MM.1S (cell line): ENCODE data around the gene PLXDC2.

Experiments
- EZH2 ChIP-seq: fragments of 300-600 bp; sonication (generic); optimal IDR thresholded peaks from 2 replicates; pipeline ENCODE3; 2017; ENCODE audit warnings: low read depth, mild to moderate bottlenecking, antibody characterized with exemption, low read length, mixed read lengths
- EZH2phosphoT487 ChIP-seq: fragments of 300-600 bp; sonication (generic); IDR thresholded peaks from 2 replicates; pipeline ENCODE4 v1.6.1; 2018; ENCODE audit warnings: antibody characterized with exemption, low read length
- TF ChIP-seq, protein P1 (sequence below): fragments of 300-600 bp; sonication (generic); IDR thresholded peaks from 2 replicates; pipeline ENCODE4 v1.5.1; 2016; ENCODE audit warnings: antibody characterized with exemption, low read length, mixed read lengths

DNA sequence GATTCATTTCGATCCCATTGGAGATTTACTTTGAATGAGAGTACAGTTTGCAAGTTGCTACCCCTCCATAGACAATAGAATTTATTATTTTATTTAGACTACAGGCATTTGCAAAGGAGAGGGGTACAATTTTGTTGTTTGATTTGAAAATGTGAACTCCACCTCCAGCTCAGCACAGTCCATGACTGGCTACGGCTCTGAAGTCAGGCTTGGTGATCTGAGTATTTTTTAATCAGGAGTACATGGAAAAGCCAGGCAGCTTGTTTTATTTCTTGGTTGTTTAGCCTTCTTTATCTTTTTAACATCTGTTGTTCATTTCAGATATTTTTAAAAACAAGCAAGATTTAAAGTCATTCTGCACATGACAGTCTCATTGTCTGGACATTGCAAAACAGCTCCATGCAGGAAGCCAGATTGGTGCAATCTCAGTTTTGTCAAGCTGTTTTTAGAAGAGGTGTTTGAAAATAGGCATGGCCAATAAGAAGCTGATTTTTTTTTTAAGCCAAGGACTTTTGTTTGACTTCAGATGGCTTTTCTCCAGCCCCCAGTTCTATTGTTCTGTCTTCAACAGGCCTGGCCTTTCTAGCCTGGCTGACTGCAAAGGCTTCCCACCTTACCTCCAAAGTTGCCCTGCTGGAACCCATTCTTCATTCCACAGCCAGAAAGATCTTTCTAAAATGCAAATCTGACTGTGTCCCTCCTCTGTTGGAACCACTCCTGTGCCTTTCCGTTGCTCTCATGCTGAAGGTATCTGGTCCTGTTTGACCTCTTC lies 12.2 kb downstream of the PLXDC2 start:
- TF ChIP-seq, protein P1, sequence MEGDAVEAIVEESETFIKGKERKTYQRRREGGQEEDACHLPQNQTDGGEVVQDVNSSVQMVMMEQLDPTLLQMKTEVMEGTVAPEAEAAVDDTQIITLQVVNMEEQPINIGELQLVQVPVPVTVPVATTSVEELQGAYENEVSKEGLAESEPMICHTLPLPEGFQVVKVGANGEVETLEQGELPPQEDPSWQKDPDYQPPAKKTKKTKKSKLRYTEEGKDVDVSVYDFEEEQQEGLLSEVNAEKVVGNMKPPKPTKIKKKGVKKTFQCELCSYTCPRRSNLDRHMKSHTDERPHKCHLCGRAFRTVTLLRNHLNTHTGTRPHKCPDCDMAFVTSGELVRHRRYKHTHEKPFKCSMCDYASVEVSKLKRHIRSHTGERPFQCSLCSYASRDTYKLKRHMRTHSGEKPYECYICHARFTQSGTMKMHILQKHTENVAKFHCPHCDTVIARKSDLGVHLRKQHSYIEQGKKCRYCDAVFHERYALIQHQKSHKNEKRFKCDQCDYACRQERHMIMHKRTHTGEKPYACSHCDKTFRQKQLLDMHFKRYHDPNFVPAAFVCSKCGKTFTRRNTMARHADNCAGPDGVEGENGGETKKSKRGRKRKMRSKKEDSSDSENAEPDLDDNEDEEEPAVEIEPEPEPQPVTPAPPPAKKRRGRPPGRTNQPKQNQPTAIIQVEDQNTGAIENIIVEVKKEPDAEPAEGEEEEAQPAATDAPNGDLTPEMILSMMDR, result no peak
- TF ChIP-seq EZH2phosphoT487, result no peak
- no peak for TF ChIP-seq EZH2
